HG03457 (cell line): ENCODE results near the gene SLC17A7.

Source experiments
- ATAC-seq: cut with Tn5 transposase; IDR thresholded peaks from one replicate; pipeline ENCODE4 v1.9.1; 2021; ENCODE audit warnings: moderate number of reproducible peaks; ENCODE audit not compliant: unreplicated experiment

Gene SLC17A7

GRCh38 chr19:49428547-49429451 lies 12.5 kb downstream of the SLC17A7 start:
- no peak for ATAC-seq

GRCh38 chr19:49427855-49428546 lies 13.3 kb downstream of the SLC17A7 start:
- no peak for ATAC-seq

- no peak for ATAC-seq
Observed at GRCh38 chr19:49427339-49427738, 14.0 kb downstream of the SLC17A7 start.

GRCh38 chr19:49425922-49426592 lies 15.3 kb downstream of the SLC17A7 start:
- no peak for ATAC-seq

- no peak for ATAC-seq
Observed at GRCh38 chr19:49425178-49425577, 16.1 kb downstream of the SLC17A7 start, which contains the start of gene GFY. Gene GFY (plus strand): TSS chr19:49425388. CDS start chr19:49426431, 1,043 bp downstream.

- ATAC-seq = no peak
Observed at GRCh38 chr19:49423985-49424303, 17.4 kb downstream of the SLC17A7 start.

GRCh38 chr19:49423071-49423984 lies 18.0 kb downstream of the SLC17A7 start, which contains the start of gene PTH2:
Gene PTH2 (minus strand): TSS chr19:49423441. CDS start chr19:49423339, 102 bp downstream.
- ATAC-seq = no peak

- ATAC-seq = no peak
Observed at GRCh38 chr19:49422407-49423070, 18.8 kb downstream of the SLC17A7 start.

GRCh38 chr19:49421878-49422202 lies 19.5 kb downstream of the SLC17A7 start:
- no peak for ATAC-seq

GRCh38 chr19:49421039-49421877 lies 20.1 kb downstream of the SLC17A7 start:
- no peak for ATAC-seq

- no peak for ATAC-seq
Observed at GRCh38 chr19:49420227-49420626, 21.1 kb downstream of the SLC17A7 start.

- ATAC-seq = no peak
Observed at GRCh38 chr19:49419173-49419572, 22.2 kb downstream of the SLC17A7 start.

GRCh38 chr19:49418511-49418910 lies 22.8 kb downstream of the SLC17A7 start:
- no peak for ATAC-seq

GRCh38 chr19:49417088-49417487 lies 24.2 kb downstream of the SLC17A7 start:
- ATAC-seq = no peak

GRCh38 chr19:49415810-49416200 lies 25.5 kb downstream of the SLC17A7 start:
- no peak for ATAC-seq

GRCh38 chr19:49415102-49415809 lies 26.1 kb downstream of the SLC17A7 start:
- ATAC-seq = no peak

GRCh38 chr19:49414256-49414655 lies 27.1 kb downstream of the SLC17A7 start:
- ATAC-seq = no peak

- no peak for ATAC-seq
Observed at GRCh38 chr19:49413348-49413747, 28.0 kb downstream of the SLC17A7 start.
